ENCODE measurements around the gene SHKBP1. TPM values are rescaled to one million over a fixed set of nuclear protein-coding genes. Genes with fewer than 3 reads are reported as not detected.

The SHKBP1 gene
- total and polyA plus RNA-seq, 9 of the 15 experiments (the other 6 are each of a cell fraction or from before 2014, with no cell fraction given) = 1.2 to 58.1 (median 22.3) TPM

DNA sequence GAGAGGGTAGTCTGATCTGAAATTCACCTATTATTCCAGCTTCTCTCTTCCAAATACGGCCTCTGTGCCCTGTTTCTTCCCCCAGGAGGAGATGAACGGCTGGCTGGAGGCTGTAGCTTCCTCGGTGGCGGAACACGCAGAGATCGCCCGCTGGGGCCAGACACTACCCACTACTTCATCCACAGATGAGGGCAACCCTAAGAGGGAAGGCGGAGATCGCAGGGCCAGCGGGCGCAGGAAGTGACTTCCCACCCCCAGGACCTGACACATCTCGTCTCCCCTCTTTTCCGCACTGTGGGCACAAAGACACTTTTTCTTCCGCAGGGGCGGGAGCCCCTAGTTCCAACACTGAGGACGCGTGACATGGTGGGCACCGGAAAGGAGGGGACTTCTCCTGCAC, 1.3 kb upstream of the SHKBP1 start (continued):
- TF ChIP-seq, protein P1, sequence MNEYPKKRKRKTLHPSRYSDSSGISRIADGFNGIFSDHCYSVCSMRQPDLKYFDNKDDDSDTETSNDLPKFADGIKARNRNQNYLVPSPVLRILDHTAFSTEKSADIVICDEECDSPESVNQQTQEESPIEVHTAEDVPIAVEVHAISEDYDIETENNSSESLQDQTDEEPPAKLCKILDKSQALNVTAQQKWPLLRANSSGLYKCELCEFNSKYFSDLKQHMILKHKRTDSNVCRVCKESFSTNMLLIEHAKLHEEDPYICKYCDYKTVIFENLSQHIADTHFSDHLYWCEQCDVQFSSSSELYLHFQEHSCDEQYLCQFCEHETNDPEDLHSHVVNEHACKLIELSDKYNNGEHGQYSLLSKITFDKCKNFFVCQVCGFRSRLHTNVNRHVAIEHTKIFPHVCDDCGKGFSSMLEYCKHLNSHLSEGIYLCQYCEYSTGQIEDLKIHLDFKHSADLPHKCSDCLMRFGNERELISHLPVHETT (CRISPR knock-in tag; conservative IDR thresholded peaks at IDR 0.05 in 1 of 2, IDR thresholded peaks at IDR 0.05 in 1 of 2) = no peak
- no peak for TF ChIP-seq TSC22D4 (tag; IDR thresholded peaks at IDR 0.05)
- TF ChIP-seq ZFP30 (CRISPR knock-in tag; IDR thresholded peaks at IDR 0.05; ENCODE audit: borderline replicate concordance) = no peak
- TF ChIP-seq, protein P2, sequence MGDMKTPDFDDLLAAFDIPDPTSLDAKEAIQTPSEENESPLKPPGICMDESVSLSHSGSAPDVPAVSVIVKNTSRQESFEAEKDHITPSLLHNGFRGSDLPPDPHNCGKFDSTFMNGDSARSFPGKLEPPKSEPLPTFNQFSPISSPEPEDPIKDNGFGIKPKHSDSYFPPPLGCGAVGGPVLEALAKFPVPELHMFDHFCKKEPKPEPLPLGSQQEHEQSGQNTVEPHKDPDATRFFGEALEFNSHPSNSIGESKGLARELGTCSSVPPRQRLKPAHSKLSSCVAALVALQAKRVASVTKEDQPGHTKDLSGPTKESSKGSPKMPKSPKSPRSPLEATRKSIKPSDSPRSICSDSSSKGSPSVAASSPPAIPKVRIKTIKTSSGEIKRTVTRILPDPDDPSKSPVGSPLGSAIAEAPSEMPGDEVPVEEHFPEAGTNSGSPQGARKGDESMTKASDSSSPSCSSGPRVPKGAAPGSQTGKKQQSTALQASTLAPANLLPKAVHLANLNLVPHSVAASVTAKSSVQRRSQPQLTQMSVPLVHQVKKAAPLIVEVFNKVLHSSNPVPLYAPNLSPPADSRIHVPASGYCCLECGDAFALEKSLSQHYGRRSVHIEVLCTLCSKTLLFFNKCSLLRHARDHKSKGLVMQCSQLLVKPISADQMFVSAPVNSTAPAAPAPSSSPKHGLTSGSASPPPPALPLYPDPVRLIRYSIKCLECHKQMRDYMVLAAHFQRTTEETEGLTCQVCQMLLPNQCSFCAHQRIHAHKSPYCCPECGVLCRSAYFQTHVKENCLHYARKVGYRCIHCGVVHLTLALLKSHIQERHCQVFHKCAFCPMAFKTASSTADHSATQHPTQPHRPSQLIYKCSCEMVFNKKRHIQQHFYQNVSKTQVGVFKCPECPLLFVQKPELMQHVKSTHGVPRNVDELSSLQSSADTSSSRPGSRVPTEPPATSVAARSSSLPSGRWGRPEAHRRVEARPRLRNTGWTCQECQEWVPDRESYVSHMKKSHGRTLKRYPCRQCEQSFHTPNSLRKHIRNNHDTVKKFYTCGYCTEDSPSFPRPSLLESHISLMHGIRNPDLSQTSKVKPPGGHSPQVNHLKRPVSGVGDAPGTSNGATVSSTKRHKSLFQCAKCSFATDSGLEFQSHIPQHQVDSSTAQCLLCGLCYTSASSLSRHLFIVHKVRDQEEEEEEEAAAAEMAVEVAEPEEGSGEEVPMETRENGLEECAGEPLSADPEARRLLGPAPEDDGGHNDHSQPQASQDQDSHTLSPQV (IDR thresholded peaks at IDR 0.05) = no peak

Measured in K562 (cell line).